Activated naive CD8-positive, alpha-beta T cell (primary cell): ENCODE measurements around the gene NHERF2.
A peak's percentile ranks its signal among the peaks of the same experiment; 100 is the strongest.

Experiments used
- H3K27ac Mint-ChIP-seq: one replicate; pipeline ENCODE4 v1.8.0; 2021; ENCODE audit warnings: mixed read lengths
- H3K27me3 Mint-ChIP-seq: one replicate; pipeline ENCODE4 v1.8.0; 2021; ENCODE audit warnings: mixed read lengths
- H3K36me3 Mint-ChIP-seq: one replicate; pipeline ENCODE4 v1.8.0; 2021; ENCODE audit warnings: mixed read lengths
- H3K4me1 Mint-ChIP-seq: one replicate; pipeline ENCODE4 v1.8.0; 2021; ENCODE audit warnings: low read depth, mixed read lengths
- H3K4me3 Mint-ChIP-seq: one replicate; pipeline ENCODE4 v1.8.0; 2021; ENCODE audit warnings: mild to moderate bottlenecking, mixed read lengths
- H3K9me3 Mint-ChIP-seq: one replicate; pipeline ENCODE4 v1.8.0; 2021; ENCODE audit warnings: low read depth, mixed read lengths

Gene NHERF2

DNA sequence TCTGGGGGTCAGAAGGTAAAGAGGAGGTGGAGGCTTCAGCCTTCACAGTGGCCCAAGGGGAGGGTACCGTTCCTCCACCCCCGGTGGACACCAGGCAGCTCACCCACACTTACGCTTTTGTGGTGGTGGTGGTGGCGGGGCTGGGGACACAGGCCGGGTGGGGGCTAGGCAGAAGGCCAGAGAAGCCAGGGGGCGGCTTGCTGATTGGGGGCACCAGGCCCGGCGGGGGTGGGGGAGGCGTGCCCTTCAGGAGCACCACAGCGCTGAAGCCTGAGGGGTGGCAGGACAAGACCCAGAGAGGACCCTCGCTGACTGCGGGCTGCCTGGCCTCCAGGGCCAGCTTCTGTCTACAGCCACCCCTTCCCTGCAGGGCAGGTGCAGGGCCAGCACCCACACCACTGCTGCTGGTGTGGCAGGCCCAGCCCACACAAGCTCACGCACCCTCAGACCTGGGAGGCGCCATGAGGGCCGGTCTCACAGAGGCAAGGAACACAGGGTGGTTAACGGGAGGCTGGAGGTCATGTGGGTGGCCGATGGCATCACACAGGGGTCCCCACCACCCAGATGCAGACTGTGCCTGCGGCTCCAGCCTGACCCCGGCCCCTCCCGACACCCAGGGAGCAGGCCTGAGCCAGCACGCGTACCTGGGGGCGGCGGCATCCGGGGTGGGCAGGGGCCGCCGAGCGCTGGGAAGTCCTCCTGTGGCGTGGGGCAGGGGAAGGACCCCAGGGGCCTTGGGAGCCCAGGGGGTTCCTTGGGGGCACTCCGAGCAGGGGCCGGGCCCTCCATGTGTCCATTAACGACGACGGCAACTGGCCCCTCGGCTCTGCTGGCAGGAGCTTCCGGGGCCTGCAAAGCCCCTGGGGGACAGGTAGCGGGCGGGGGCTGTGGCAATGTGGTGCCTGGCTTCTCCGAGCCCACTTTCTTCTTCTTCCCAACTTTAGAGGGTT is 27.6 kb upstream of the NHERF2 start:
- H3K4me3 Mint-ChIP-seq = no peak overlapping the region
- H3K36me3 Mint-ChIP-seq = peaks cover 4% of the 10 kb centered on the region
- no peaks in the 10 kb centered on the region for H3K9me3 Mint-ChIP-seq
- H3K27ac Mint-ChIP-seq = no peak overlapping the region
- H3K4me1 Mint-ChIP-seq = peaks cover 4% of the 10 kb centered on the region
- H3K27me3 Mint-ChIP-seq = no peaks in the 10 kb centered on the region

GRCh38 chr16:1999866-2000514 is 26.7 kb upstream of the NHERF2 start:
- Mint-ChIP-seq H3K27ac (no peak overlapping the region), H3K9me3 (no peaks in the 10 kb centered on the region), H3K36me3 (peaks cover 4% of the 10 kb centered on the region), H3K4me3 (no peak overlapping the region), H3K4me1 (peaks cover 7% of the 10 kb centered on the region), H3K27me3 (no peaks in the 10 kb centered on the region)

GRCh38 chr16:2001035-2001434 is 25.7 kb upstream of the NHERF2 start:
- Mint-ChIP-seq H3K27ac (no peak overlapping the region), H3K4me1 (peaks cover 13% of the 10 kb centered on the region), H3K9me3 (no peaks in the 10 kb centered on the region), H3K36me3 (peaks cover 4% of the 10 kb centered on the region), H3K27me3 (no peaks in the 10 kb centered on the region), H3K4me3 (no peak overlapping the region)

DNA sequence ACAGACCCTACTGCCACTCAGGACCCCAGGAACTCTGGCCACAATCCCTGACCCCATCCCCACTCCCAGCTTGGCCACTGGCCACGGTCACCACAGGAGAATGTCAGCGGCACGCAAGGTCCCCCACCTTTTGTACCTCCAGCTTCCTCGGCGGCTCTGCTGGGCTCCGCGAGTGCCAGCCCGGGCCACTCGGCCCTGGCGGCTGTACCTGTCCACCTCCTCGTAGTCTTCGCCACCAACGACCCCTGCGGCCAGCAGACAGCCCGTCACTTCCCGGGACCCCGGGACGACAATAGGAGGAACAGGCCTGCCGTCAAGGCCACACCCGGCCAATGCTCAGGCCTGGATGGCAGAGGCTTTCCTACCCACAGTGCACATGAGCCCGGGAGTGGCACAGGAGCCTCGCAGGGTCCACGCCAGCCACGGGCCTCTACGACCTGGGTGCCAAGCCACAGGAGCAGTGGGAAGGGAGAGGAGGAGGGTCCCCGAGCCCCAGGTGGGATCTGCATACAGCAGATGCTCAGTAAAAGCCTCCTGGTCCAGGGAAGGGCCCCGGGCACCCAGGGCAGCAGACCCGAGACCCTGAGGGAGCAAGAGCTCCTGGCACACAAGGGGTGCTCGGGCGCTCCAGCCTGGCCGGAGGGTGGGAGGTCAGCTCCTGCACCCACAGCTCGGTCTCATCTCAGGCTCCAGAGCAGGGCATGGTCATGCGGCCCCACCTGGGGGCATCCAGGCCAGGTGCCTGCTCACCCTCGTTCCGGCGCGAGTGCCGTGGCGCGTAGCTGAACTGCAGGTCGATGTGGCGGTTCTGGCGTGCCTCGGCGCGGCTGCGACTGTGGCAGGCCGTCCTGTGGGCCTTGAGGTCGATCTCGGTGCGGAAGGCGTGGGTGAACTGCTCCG is 25.0 kb upstream of the NHERF2 start:
- peaks cover 16% of the 10 kb centered on the region for H3K4me1 Mint-ChIP-seq
- H3K36me3 Mint-ChIP-seq = peaks cover 4% of the 10 kb centered on the region
- no peak overlapping the region for H3K4me3 Mint-ChIP-seq
- no peak overlapping the region for H3K27ac Mint-ChIP-seq
- H3K27me3 Mint-ChIP-seq = no peaks in the 10 kb centered on the region
- H3K9me3 Mint-ChIP-seq = no peaks in the 10 kb centered on the region

DNA sequence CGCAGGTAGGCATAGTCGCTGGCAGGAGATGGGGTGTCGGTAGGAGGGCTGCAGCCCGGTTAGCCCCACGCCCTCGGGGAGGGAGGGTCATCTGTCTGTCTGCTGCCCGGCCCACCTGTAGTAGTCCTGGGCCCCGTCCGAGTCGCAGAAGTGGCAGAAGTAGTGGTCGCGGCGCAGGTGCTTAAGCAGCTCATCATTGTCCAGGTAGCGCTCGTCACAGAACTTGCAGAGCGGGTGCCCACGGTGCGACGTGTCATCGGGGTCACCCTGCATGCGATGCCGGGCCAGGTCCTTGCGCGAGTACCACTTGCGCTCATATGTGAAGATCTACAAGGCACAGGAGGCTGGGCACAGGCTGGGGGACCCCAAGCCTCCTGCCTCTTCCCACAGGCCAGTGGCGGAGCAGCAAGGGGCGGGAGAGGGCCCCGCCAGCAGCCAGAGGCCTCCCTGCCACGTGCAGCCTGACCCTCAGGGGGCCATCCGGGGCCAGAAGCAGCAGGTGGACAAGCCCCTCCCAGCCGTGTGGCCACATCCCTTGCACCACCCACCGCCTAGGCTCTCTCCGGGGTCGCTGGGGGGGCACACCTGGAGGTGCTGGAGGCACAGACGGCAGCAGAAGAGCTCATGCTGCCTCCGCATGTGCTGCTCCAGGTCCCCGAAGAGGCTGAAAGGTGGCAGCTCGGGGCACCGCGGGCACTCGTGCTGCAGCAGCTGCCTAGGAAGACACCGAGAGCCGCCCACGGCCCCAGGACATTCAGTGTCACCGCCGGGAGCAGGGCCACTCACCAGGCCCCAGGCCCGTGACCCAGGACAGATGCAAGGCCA is 24.1 kb upstream of the NHERF2 start:
- no peaks in the 10 kb centered on the region for H3K9me3 Mint-ChIP-seq
- no peak overlapping the region for H3K4me3 Mint-ChIP-seq
- no peak overlapping the region for H3K27ac Mint-ChIP-seq
- no peaks in the 10 kb centered on the region for H3K27me3 Mint-ChIP-seq
- H3K36me3 Mint-ChIP-seq = peaks cover 2% of the 10 kb centered on the region
- peaks cover 22% of the 10 kb centered on the region for H3K4me1 Mint-ChIP-seq

DNA sequence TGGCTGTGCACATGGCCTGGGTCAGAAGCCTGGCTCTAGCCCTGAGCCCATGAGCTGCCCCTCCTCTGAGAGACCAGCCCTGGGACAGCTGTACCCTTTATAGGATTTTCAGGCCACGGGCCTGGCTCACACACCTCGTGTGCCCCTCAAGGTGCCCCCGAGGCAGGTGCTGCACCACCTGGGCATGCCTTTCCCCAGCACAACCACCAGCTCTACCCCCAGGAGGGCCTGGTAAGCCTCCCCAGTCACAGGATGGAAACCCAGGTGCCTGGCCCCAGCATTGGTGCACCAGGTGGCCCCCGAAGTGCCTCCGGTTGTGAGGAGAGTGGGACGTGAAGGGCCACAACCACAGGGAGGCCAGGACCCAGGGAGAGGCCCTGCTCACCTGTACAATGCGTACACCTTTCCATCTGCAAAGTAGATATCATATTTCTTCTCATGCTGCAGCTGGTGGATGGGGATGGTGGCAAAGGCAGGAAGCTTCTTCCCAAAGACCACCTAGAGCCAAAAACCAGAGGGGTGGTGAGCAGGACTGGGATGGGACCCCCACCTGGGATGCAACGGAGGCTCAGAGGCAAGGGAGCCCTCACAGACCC is 23.4 kb upstream of the NHERF2 start:
- no peaks in the 10 kb centered on the region for H3K9me3 Mint-ChIP-seq
- H3K36me3 Mint-ChIP-seq = peaks cover 3% of the 10 kb centered on the region
- H3K27ac Mint-ChIP-seq = no peak overlapping the region
- no peak overlapping the region for H3K4me3 Mint-ChIP-seq
- H3K4me1 Mint-ChIP-seq = peaks cover 28% of the 10 kb centered on the region
- H3K27me3 Mint-ChIP-seq = no peaks in the 10 kb centered on the region

DNA sequence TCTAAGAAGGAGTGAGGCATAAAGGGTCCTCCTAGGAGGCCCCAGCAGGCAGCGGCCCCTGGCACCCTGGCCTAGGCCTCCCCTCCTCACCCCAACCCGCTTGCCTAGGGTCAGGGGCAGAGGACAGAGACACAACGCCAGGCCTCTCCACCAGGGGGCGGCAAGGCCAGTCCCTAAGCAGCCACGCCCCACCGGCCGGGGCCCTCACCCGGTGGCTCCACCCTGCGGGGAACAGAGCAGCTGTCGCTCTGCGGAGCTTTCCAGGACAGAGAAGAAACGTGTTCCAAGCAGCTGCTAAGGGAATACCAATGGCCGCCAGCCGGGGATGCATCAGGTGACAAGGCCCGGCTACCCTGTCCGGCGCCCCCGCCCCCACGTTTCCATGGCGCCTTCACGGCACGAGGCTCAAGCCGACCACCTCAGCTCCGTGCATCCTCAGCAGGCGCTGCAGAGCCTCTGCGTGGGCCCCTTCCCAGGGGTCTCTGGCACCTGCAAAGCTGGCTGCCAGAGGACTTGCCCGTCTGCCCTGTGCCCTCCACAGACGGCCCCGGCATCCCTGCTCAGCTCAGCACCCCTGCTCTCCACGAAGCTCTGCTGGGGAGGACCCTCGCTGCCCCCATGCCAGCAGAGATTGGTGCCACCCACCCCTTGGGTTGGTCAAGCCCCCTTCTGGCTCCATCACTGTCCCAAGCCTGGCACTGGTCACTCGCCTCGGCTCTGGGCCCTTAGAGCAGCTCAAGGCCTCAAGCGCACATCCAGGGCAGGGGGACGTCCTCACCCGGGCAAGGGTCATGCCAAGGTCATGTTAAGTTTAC is 22.7 kb upstream of the NHERF2 start:
- no peaks in the 10 kb centered on the region for H3K27me3 Mint-ChIP-seq
- H3K9me3 Mint-ChIP-seq = no peaks in the 10 kb centered on the region
- H3K27ac Mint-ChIP-seq = no peak overlapping the region
- peaks cover 5% of the 10 kb centered on the region for H3K36me3 Mint-ChIP-seq
- peaks cover 35% of the 10 kb centered on the region for H3K4me1 Mint-ChIP-seq
- no peak overlapping the region for H3K4me3 Mint-ChIP-seq

DNA sequence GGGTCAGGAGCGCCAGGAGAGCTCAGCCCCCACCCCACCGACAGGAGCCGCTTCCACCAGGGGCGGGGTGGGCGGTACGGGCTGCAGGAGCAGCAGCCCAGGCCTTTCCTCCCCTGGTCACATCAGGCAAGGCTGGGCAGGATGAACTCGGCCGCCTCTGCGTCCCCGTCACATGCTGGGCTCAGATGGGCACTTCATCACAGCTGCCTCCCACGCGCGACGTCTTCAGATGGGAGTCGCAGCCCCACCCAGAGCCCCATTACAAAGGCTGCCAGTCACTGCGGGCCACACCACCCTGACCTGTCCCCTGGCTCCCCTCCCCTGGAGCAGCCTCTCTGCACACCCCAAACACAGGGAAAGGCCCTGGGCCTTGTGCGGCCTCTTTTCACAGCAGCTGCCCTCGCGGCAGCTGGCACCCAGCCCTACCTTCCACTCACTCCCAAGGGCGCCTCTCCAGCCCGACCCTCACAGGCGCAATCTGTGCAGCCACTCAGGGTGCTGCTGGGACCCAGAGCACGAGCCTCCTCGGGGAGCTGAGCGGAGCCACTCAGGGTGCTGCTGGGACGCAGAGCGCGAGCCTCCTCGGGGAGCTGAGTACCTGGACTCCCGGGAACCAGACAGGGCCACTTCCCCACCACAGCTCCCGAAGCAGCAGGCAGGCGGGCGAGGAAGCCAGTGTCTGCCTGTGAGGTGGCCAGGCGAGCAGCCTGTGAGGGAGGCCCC is 21.7 kb upstream of the NHERF2 start:
- Mint-ChIP-seq H3K27me3 (no peaks in the 10 kb centered on the region), H3K9me3 (no peaks in the 10 kb centered on the region), H3K4me3 (no peak overlapping the region), H3K4me1 (peaks cover 35% of the 10 kb centered on the region), H3K27ac (no peak overlapping the region), H3K36me3 (peaks cover 5% of the 10 kb centered on the region)

DNA sequence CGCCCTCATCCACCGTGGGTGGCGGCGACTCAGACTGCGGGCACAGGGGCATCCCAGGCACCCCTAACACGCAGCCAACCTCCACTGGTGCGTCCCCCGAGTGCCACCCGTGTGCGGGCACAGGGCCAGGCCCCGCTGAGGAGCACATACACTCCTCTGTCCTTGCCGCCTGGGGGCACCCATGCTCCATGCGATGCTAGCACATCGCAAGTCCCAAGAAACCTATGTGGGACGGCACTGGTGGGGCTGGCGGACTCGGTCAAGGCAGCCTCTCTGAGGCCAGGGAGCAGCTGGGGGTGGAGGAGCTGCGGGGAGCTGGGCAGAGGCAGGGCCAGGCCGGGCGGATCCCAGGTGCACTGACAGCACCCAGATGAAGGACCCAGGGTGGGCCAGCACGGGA is 21.1 kb upstream of the NHERF2 start:
- no peaks in the 10 kb centered on the region for H3K27me3 Mint-ChIP-seq
- H3K27ac Mint-ChIP-seq = no peak overlapping the region
- peak overlapping the region; percentile 63 for H3K4me3 Mint-ChIP-seq
- H3K4me1 Mint-ChIP-seq = peaks cover 40% of the 10 kb centered on the region
- H3K9me3 Mint-ChIP-seq = no peaks in the 10 kb centered on the region
- peaks cover 5% of the 10 kb centered on the region for H3K36me3 Mint-ChIP-seq

DNA sequence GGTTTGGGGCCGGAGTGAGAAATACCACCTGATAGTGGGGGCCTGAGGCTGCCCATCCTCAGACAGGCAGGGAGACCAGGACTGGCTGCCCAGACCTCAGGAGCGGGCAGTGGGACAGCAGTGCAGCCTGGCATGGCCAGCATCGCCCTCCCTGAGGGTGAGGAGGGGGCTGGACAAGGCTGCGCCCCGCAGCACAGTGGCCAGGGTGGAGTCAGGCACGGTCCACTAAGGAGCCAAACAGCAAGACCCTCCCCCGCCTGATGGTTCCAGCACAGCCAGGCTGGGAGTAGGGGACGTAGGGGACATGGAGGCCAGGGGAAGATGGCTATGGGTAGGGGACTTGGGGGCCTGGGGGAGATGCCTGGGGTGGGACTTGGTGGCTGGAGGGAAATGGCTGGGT is 20.4 kb upstream of the NHERF2 start:
- Mint-ChIP-seq H3K4me3 (peak overlapping the region; percentile 67), H3K4me1 (peaks cover 40% of the 10 kb centered on the region), H3K27ac (no peak overlapping the region), H3K27me3 (no peaks in the 10 kb centered on the region), H3K36me3 (peaks cover 5% of the 10 kb centered on the region), H3K9me3 (no peaks in the 10 kb centered on the region)

- Mint-ChIP-seq H3K4me3 (peak overlapping the region; percentile 93), H3K9me3 (no peaks in the 10 kb centered on the region), H3K4me1 (peaks cover 40% of the 10 kb centered on the region), H3K36me3 (peaks cover 5% of the 10 kb centered on the region), H3K27me3 (no peaks in the 10 kb centered on the region), H3K27ac (peak overlapping the region; percentile 90)
Measured at GRCh38 chr16:2007081-2007836, 19.4 kb upstream of the NHERF2 start.

DNA sequence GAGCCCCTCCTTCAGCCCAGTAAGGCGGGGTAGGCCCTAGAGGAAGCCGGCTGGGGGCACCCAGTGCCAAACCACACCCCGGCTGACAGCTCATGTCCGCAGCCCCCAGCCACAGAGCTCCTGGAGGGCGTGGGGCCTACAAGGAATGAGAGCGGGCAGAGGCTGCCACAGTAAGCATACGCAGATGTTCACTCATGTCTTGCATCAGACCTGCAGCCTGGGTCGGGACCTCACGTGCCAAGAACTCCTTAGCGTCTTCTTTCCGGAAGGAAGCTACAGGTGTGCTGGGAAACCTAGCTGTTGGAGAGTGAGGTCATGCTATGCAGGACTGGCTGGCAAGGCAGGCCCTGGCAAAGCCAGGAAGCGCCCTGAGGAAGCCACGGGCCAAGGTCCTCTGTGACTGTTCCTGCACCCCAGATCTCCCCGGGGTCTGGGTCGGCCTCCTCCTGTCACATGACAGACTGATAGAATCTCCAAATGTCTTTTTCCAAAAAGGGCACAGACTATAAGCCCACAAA is 18.6 kb upstream of the NHERF2 start:
- no peaks in the 10 kb centered on the region for H3K9me3 Mint-ChIP-seq
- H3K27me3 Mint-ChIP-seq = no peaks in the 10 kb centered on the region
- H3K27ac Mint-ChIP-seq = peak overlapping the region; percentile 90
- peak overlapping the region; percentile 93 for H3K4me3 Mint-ChIP-seq
- H3K36me3 Mint-ChIP-seq = peaks cover 3% of the 10 kb centered on the region
- peaks cover 39% of the 10 kb centered on the region for H3K4me1 Mint-ChIP-seq
